ENCODE results near the gene PLB1. TPM values are rescaled to one million over a fixed set of nuclear protein-coding genes. Genes with fewer than 3 reads are reported as not detected.

PLB1 gene
- polyA plus RNA-seq, 3 donors from 2014 or later: 0.43 to 1.2 TPM; not detected in 1

DNA sequence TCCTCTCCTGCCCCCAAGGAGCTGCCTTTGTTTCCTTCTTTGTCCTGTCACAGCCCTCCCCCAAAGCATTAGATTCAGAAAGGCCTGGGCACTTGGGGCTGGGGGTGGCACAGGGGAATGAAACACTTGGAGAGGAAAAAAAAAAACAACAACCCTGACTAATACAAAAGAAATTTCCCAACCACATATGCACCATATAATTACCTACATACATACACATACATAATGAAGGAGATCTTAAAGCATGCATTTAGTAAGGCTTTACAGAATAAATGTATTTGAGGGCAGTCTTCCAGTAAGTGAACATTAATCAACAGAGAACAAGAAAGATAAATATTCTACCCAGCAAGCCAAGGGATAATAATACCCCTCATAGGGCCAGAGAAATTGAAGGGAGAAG lies 185.7 kb downstream of the PLB1 start:
- H3K4me1 Mint-ChIP-seq: peaks cover 17 to 19% of the 10 kb centered on the region in 2 donors
- no peak overlapping the region for H3K4me3 Mint-ChIP-seq
- no peak for DNase-seq
- peak overlapping the region; percentile 62 to 87 (median 76) for H3K27ac Mint-ChIP-seq
- no peaks in the 10 kb centered on the region for H3K9me3 Mint-ChIP-seq
- peaks cover 0 to 4% (median 0%) of the 10 kb centered on the region in 3 donors for H3K27me3 Mint-ChIP-seq (ENCODE audit: low read depth in 3 of 3)
- H3K36me3 Mint-ChIP-seq: no peaks in the 10 kb centered on the region

DNA sequence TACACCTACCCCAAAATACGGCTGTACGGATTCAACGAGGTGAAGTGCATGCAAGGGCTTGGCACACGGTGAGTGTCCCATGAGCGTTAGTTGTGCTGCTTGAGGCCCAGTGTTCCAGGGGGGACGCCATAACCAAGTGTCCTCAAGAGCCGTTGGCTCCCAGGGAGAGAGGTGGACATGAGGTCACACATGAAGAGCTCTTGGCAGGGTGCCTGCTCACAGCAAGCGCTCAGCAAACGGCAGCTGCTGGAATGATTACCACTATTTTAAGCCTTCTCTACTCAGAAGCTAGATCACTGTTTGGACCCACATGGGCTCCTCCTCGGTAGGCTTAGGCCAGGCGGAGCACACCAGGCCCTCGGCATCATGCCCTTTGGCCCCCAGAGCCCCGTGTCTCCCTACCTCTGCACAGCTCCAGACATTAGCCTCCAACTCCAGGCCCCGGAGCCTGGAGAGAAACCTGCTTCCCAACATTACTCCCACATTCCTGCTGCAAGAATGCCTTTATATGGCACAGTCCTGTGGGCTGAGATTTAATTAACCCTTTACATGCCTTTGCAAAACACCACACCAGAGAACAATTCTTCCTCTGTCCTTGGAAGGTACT lies 187.3 kb downstream of the PLB1 start:
- Mint-ChIP-seq H3K9me3 (no peaks in the 10 kb centered on the region), H3K4me1 (peaks cover 17 to 19% of the 10 kb centered on the region in 2 donors), H3K36me3 (no peaks in the 10 kb centered on the region), H3K27ac (peak overlapping the region in 3 of 6 donors; percentile 13 to 16 (median 16)), H3K27me3 (ENCODE audit: low read depth in 3 of 3) (peaks cover 0 to 7% (median 0%) of the 10 kb centered on the region in 3 donors), H3K4me3 (no peak overlapping the region)
- no peak for DNase-seq

DNA sequence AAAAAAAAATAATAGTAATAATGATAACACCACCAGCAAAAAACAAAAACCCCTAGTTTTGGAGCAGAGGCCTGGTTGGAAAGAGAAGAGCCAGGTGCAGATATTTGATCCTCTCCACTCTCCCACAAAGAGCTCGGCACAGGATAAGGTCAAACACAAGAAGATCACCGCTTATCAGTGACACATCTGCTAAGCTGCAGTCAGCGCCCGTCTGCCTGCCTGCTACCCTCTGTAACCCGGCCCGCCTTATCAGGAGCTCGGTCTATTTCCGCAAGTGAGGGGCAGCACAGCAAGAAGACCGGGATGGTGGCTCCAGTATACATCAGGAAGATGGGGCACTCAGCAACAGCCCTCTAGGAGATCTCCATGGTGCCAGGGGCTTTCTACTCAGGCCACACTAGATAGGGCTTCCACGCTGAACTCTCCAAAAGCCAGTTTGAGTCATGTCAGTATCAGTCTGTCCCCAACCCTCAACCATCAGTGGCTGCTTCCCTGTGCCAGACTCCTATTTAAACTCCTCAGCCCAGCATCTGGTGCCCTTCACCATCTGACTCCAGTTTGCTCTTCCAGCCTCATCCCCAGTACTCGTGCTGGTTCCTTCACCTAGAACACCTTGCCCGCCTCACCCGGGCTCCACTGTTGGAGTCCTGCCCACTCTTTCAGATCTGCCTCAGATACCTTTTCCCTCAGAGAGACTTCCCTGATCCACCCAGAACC lies 188.4 kb downstream of the PLB1 start:
- peaks cover 17 to 19% of the 10 kb centered on the region in 2 donors for H3K4me1 Mint-ChIP-seq
- H3K9me3 Mint-ChIP-seq: no peaks in the 10 kb centered on the region
- H3K4me3 Mint-ChIP-seq: no peak overlapping the region
- peak overlapping the region in 3 of 6 donors; percentile 54 to 81 (median 77) for H3K27ac Mint-ChIP-seq
- no peaks in the 10 kb centered on the region for H3K36me3 Mint-ChIP-seq
- peaks cover 0 to 7% (median 0%) of the 10 kb centered on the region in 3 donors for H3K27me3 Mint-ChIP-seq (ENCODE audit: low read depth in 3 of 3)
- no peak for DNase-seq

DNA sequence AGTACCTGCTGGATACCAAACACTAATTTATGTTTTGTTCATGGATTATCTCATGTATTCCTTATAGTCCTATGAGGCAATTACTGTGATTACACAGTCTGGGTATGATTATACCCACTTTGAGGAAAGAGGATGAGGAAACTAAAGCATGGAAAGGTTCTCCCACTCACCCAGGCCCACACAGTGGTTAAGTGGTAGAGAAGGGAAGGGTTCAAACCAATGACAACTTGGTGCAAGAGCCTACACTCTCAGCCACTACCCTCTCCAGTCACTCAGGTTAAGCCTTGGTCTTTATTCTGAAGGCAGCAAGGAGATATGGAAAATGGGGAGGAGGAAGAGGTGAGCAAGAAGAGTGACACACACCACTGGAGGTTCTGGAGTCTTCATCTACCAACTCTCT lies 191.3 kb downstream of the PLB1 start:
- H3K27ac Mint-ChIP-seq: peak overlapping the region in 1 of 6 donors; percentile 48
- no peaks in the 10 kb centered on the region for H3K9me3 Mint-ChIP-seq
- no peak overlapping the region for H3K4me3 Mint-ChIP-seq
- DNase-seq: no peak
- peaks cover 0 to under 1% of the 10 kb centered on the region in 2 donors for H3K4me1 Mint-ChIP-seq
- H3K27me3 Mint-ChIP-seq (ENCODE audit: low read depth in 3 of 3): peaks cover 0 to 4% (median 2%) of the 10 kb centered on the region in 3 donors
- no peaks in the 10 kb centered on the region for H3K36me3 Mint-ChIP-seq

DNA sequence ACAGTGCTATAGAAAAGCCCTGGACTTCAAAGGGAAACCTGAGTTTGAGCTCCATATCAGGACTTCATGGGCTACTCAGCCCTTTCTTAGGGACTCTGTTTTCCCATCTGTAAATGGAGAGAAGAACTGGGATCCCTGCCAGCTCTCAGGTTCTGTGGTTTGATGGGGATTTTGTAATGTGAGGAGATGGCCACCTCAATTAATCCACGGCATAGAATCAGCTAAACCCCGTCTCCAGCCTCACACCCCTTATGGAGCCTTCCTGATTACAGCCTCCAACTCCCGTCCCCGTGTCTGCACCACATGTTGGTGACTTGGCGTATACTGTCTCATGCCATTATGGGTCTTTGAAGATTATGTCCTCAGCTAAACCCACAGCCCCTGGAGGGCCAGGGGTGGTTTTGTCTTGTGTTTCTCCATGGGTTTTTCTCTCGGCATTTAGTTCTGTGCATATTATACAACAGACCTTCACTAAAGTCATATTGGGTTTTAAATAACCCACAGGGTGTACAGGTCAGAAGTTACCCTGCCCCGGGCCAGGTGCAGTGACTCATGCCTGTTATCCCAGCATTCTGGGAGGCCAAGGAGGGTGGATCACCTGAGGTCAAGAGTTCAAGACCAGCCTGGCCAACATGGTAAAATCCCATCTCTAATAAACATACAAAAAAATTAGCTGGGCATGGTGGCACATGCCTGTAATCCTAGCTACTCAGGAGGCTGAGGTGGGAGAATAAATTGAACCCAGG lies 192.0 kb downstream of the PLB1 start:
- Mint-ChIP-seq H3K27me3 (ENCODE audit: low read depth in 3 of 3) (peaks cover 0 to 4% (median 2%) of the 10 kb centered on the region in 3 donors), H3K4me1 (no peaks in the 10 kb centered on the region), H3K27ac (no peak overlapping the region), H3K9me3 (no peaks in the 10 kb centered on the region), H3K4me3 (no peak overlapping the region), H3K36me3 (no peaks in the 10 kb centered on the region)
- no peak for DNase-seq

DNA sequence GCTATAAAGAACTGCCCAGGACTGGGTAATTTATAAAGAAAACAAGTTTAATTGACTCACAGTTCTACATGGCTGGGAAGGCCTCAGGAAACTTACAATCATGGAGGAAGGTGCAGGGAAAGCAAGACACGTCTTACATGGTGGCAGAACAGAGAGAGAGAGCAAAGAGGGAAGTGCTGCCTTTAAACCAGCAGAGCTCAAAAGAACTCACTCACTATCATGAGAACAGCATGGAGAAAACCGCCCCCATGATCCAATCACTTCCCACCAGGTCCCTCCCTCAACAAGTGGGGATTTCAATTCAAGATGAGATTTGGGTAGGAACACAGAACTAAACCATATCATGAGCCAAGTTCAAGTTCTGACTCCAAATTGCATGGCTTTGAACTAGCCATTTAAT lies 193.0 kb downstream of the PLB1 start:
- Mint-ChIP-seq H3K4me1 (no peaks in the 10 kb centered on the region), H3K27me3 (ENCODE audit: low read depth in 3 of 3) (peaks cover 0 to 4% (median 2%) of the 10 kb centered on the region in 3 donors), H3K27ac (no peak overlapping the region), H3K4me3 (no peak overlapping the region), H3K36me3 (no peaks in the 10 kb centered on the region), H3K9me3 (no peaks in the 10 kb centered on the region)
- no peak for DNase-seq

DNA sequence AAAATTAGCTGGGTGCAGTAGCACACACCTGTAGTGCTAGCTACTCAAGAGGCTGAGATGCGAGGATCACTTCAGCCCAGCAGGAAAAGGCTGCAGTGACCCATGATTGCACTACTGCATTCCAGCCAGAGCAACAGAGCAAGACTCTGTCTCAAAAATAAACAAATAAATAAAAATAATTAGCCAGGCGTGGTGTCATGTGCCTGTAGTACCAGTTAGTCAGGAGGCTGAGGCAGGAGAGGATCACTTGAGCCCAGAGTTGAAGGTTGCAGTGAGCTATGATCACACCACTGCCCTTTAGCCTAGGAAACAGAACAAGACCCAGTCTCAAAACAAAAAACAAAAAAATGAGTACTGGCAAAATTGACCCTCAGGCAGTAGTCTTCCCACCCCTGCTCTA lies 193.9 kb downstream of the PLB1 start:
- H3K27me3 Mint-ChIP-seq (ENCODE audit: low read depth in 3 of 3): peaks cover 0 to 4% (median 2%) of the 10 kb centered on the region in 3 donors
- H3K4me1 Mint-ChIP-seq: no peaks in the 10 kb centered on the region
- no peak overlapping the region for H3K27ac Mint-ChIP-seq
- H3K36me3 Mint-ChIP-seq: no peaks in the 10 kb centered on the region
- no peaks in the 10 kb centered on the region for H3K9me3 Mint-ChIP-seq
- no peak overlapping the region for H3K4me3 Mint-ChIP-seq
- DNase-seq: no peak

DNA sequence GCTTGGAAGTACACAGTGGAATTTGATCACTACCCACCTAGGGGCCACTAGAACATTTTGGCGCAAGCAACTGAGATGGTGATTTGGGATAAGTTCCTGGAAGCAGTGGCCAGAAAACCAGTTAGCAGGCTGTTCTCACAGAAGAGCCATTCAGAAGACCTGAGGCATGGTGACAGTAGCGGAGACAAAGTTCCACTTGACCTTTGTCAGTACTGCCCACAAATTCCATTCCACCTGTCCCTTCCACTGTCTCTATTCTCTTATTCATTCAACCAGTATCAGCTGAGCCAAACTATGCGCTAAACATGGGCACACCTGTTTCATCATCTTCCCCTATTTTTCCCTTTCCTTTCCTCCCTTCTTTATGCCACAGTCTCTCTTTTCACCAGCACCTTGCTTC lies 196.6 kb downstream of the PLB1 start:
- H3K27me3 Mint-ChIP-seq (ENCODE audit: low read depth in 3 of 3): peaks cover 0 to 2% (median 0%) of the 10 kb centered on the region in 3 donors

DNA sequence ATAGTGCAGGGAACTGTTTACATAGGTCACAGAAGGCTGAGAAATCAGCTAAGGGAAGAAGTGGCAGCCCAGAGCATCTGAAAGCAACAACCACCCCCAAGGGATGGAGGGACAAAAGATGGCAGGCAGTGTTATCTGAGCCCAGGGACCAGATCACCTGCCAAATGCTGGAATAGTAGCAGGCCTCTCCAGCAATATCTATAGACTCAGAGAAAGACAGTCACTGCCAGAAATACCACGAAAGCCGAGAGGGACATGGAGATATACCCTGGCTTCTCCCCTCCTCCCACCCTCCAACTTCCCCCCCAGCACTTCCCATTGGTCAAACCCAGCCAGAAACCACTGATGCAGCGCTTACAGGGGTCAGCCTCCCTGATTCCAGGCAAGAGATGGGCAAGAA lies 197.4 kb downstream of the PLB1 start:
- Mint-ChIP-seq H3K4me1 (no peaks in the 10 kb centered on the region), H3K36me3 (no peaks in the 10 kb centered on the region), H3K27ac (no peak overlapping the region), H3K27me3 (ENCODE audit: low read depth in 3 of 3) (peaks cover 0 to 2% (median 0%) of the 10 kb centered on the region in 3 donors), H3K4me3 (no peak overlapping the region), H3K9me3 (no peaks in the 10 kb centered on the region)
- no peak for DNase-seq

More for the DNA sequence above, 196.6 kb downstream of the PLB1 start:
- DNase-seq: no peak
- no peaks in the 10 kb centered on the region for H3K4me1 Mint-ChIP-seq
- no peaks in the 10 kb centered on the region for H3K9me3 Mint-ChIP-seq
- H3K4me3 Mint-ChIP-seq: no peak overlapping the region
- H3K27ac Mint-ChIP-seq: no peak overlapping the region
- H3K36me3 Mint-ChIP-seq: no peaks in the 10 kb centered on the region

Other genes starting within 250 kb of the PLB1 start
- 10 to 100 TPM; 27.2 to 54.3 (median 28.7) TPM for gene FOSL2, start 103.2 kb upstream of the PLB1 start, polyA plus RNA-seq